ENCODE data around the gene PARD6B.

DNA sequence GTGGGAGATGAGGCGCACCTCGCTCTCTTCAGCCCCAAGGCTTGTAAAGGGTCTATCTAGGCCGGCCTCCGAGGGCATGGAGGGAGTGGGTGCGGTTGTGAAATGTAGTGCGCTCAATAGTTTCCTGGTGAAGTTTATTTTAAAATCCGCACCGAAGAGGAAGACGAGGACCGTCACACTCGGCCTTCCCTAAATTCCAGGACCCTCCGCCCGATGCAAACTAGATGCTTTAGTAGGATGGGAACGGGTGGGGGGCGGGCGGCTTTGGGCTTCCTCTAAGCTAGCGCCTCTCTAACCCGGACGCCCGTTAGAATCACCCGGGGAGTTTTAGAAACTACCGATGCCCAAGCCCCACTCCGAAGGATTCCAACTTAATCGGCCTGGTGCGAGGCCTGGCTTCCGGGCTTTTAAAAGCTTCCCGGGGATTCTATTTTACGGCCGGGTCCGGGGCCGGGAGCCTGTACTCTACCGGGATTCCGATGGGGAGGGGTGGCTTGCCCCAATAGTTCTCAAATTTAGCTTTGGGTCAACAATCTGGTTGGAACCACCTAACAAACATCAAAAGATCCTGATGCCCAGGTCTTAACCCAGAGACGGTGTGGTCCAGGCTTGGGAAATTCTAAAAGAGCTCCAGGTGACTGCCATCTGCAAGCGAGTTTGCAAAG, 62.9 kb downstream of the PARD6B start:
- TF ChIP-seq, protein P1, sequence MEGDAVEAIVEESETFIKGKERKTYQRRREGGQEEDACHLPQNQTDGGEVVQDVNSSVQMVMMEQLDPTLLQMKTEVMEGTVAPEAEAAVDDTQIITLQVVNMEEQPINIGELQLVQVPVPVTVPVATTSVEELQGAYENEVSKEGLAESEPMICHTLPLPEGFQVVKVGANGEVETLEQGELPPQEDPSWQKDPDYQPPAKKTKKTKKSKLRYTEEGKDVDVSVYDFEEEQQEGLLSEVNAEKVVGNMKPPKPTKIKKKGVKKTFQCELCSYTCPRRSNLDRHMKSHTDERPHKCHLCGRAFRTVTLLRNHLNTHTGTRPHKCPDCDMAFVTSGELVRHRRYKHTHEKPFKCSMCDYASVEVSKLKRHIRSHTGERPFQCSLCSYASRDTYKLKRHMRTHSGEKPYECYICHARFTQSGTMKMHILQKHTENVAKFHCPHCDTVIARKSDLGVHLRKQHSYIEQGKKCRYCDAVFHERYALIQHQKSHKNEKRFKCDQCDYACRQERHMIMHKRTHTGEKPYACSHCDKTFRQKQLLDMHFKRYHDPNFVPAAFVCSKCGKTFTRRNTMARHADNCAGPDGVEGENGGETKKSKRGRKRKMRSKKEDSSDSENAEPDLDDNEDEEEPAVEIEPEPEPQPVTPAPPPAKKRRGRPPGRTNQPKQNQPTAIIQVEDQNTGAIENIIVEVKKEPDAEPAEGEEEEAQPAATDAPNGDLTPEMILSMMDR (conservative IDR thresholded peaks at IDR 0.05; ENCODE audit: low read length) = peak; percentile 78; the same call in 1 of the 2 replicates
- no peak for TF ChIP-seq EZH2phosphoT487 (IDR thresholded peaks at IDR 0.05; ENCODE audit: borderline replicate concordance, low read depth, low read length)
